Measurements from ENCODE around the gene BNIP1.

The BNIP1 gene

DNA sequence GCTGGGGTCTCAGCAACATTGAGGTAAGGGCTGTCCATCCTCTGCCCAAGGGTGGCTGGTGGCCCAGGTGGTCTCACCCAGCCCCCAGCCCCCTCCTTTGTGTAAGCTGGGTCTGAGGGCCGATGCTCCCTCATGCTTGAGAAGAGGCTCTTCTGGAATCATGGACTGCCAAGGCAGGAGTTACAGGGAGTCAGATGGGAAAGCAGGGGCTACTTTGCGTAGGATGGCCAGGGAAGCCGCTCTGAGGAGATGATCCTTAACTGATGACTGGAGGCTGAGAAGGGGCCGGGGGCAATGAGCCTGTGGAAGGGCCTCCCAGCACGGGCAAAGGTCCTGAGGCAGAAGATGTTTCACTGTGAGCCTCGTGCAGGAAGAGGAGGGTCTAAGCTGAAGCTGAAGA is 67.0 kb downstream of the BNIP1 start:
- Histone ChIP-seq H3K4me3 (ENCODE audit: low read depth, low read length) (no peak overlapping the region), H3K36me3 (replicated peaks) (no peaks in the 10 kb centered on the region), H3K27ac (no peak overlapping the region), H3K27me3 (replicated peaks) (peaks cover 2% of the 10 kb centered on the region)
- in situ Hi-C loops (cut with HindIII; ENCODE audit: low pct_ligation_motif_present, low sequenced_read_pairs), result no loop called here
- no peak for DNase-seq
- TF ChIP-seq, protein P1, sequence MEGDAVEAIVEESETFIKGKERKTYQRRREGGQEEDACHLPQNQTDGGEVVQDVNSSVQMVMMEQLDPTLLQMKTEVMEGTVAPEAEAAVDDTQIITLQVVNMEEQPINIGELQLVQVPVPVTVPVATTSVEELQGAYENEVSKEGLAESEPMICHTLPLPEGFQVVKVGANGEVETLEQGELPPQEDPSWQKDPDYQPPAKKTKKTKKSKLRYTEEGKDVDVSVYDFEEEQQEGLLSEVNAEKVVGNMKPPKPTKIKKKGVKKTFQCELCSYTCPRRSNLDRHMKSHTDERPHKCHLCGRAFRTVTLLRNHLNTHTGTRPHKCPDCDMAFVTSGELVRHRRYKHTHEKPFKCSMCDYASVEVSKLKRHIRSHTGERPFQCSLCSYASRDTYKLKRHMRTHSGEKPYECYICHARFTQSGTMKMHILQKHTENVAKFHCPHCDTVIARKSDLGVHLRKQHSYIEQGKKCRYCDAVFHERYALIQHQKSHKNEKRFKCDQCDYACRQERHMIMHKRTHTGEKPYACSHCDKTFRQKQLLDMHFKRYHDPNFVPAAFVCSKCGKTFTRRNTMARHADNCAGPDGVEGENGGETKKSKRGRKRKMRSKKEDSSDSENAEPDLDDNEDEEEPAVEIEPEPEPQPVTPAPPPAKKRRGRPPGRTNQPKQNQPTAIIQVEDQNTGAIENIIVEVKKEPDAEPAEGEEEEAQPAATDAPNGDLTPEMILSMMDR (IDR thresholded peaks at IDR 0.05; ENCODE audit: low read depth, low read length, missing control alignments), result no peak

DNA sequence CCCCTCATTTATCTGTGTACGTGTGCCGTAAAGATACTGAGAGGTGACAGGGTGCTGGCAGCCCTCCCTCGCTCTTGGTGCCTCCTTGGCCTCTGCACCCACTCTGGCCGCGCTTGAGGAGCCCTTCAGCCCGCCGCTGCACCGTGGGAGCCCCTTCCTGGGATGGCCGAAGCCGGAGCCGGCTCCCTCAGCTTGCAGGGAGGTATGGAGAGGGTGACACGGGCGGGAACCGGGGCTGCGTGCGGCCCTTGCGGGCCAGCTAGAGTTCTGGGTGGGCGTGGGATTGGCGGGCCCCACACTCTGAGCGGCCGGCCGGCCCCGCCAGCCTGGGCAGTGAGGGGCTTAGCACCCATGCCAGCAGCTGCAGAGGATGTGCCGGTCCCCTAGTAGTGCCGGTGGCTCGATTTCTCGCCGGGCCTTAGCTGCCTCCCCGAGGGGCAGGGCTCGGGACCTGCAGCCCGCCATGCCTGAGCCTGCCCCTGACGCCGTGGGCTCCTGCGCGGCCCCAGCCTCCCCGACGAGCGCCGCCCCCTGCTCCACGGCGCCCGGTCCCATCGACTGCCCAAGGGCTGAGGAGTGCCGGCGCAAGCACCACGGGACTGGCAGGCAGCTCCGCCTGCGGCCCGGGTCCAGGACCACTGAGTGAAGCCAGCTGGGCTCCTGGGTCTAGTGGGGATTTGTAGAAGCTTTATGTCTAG is 69.1 kb downstream of the BNIP1 start:
- no peak for DNase-seq
- Histone ChIP-seq H3K27me3 (replicated peaks) (peaks cover 4% of the 10 kb centered on the region), H3K27ac (no peak overlapping the region), H3K4me3 (ENCODE audit: low read depth, low read length) (no peak overlapping the region), H3K36me3 (replicated peaks) (no peaks in the 10 kb centered on the region)
- TF ChIP-seq, protein P1 (IDR thresholded peaks at IDR 0.05; ENCODE audit: low read depth, low read length, missing control alignments), result no peak
- in situ Hi-C loops (cut with HindIII; ENCODE audit: low pct_ligation_motif_present, low sequenced_read_pairs), result no loop called here
